K562 (cell line): ENCODE measurements around the gene TM9SF4. TPM values are rescaled to one million over a fixed set of nuclear protein-coding genes. Genes with fewer than 3 reads are reported as not detected.

Source experiments
- ARID1B ChIP-seq: fragments of 450-650 bp; IDR thresholded peaks from 2 replicates; pipeline ENCODE4 v1.6.1; 2016; ENCODE audit warnings: antibody characterized with exemption, mild to moderate bottlenecking, inconsistent platforms
- ARID2 ChIP-seq: fragments of 450-650 bp; IDR thresholded peaks from 2 replicates; pipeline ENCODE4 v1.6.1; 2017; ENCODE audit warnings: antibody characterized with exemption, mild to moderate bottlenecking
- BHLHE40 ChIP-seq: IDR thresholded peaks from 2 replicates; pipeline ENCODE4 v1.6.1; 2011; ENCODE audit warnings: low read length, improper control_type of control experiment
- CHAMP1 ChIP-seq: fragments of 450-650 bp; IDR thresholded peaks from 2 replicates; pipeline ENCODE4 v1.6.1; 2016; ENCODE audit warnings: mild to moderate bottlenecking
- CREB1 ChIP-seq, 2 experiments: sonication (generic) in 1 of 2; formaldehyde crosslinking in 1 of 2; IDR thresholded peaks; 2 replicates each; pipeline versions ENCODE4 v1.6.1 to v1.8.0; 2012 to 2022; ENCODE audit warnings: inconsistent platforms in 1 of 2, mild to moderate bottlenecking in 1 of 2, missing genetic modification reagents in 1 of 2, moderate library complexity in 1 of 2
- DPF2 ChIP-seq: fragments of 450-650 bp; IDR thresholded peaks from 2 replicates; pipeline ENCODE4 v1.6.1; 2016
- LEF1 ChIP-seq: fragments of 450-650 bp; IDR thresholded peaks from 2 replicates; pipeline ENCODE4 v1.6.1; 2016; ENCODE audit warnings: mild to moderate bottlenecking
- MTA2 ChIP-seq: fragments of 450-650 bp; IDR thresholded peaks from 2 replicates; pipeline ENCODE4 v1.6.1; 2016; ENCODE audit warnings: low read depth
- NFIX ChIP-seq: fragments of 250-450 bp; sonication (Bioruptor Pico); IDR thresholded peaks from 2 replicates; pipeline ENCODE4 v1.4.0; 2020; ENCODE audit warnings: low read depth, mild to moderate bottlenecking, moderate library complexity
- NFYB ChIP-seq: IDR thresholded peaks from 2 replicates; pipeline ENCODE4 v1.6.1; 2011; ENCODE audit warnings: mild to moderate bottlenecking, moderate library complexity; ENCODE audit not compliant: insufficient read length; ENCODE audit errors: extremely low read depth
- SP2 ChIP-seq: IDR thresholded peaks from 2 replicates; pipeline ENCODE4 v1.6.1; 2011; ENCODE audit warnings: mild to moderate bottlenecking, low read depth, low read length, moderate library complexity; ENCODE audit not compliant: poor library complexity, severe bottlenecking; ENCODE audit errors: extremely low read depth
- STAG1 ChIP-seq: sonication (generic); formaldehyde crosslinking; IDR thresholded peaks from 2 replicates; pipeline ENCODE4 v1.5.0; 2020; ENCODE audit warnings: missing genetic modification reagents, borderline replicate concordance
- STAT5A ChIP-seq: IDR thresholded peaks from 2 replicates; pipeline ENCODE4 v1.6.1; 2012; ENCODE audit warnings: low read length, inconsistent platforms, borderline replicate concordance
- TCF3 ChIP-seq: sonication (generic); formaldehyde crosslinking; IDR thresholded peaks from 2 replicates; pipeline ENCODE4 v1.4.0; 2020; ENCODE audit warnings: mild to moderate bottlenecking, missing genetic modification reagents
- ZBTB7A ChIP-seq: IDR thresholded peaks from 2 replicates; pipeline ENCODE4 v1.6.1; 2011; ENCODE audit warnings: low read depth, mild to moderate bottlenecking, low read length, moderate library complexity, borderline replicate concordance; ENCODE audit not compliant: control insufficient read depth
- ZNF143 ChIP-seq: sonication (generic); formaldehyde crosslinking; IDR thresholded peaks from 2 replicates; pipeline ENCODE4 v1.9.0; 2022; ENCODE audit warnings: mild to moderate bottlenecking, missing genetic modification reagents
- ZNF239 ChIP-seq: fragments of 250-450 bp; sonication (Bioruptor Pico); IDR thresholded peaks from 2 replicates; pipeline ENCODE4 v1.4.0; 2020; ENCODE audit warnings: mild to moderate bottlenecking
- polyA plus RNA-seq, 8 experiments: library from polyadenylated mRNA; depleted of rRNA in 4 of 8; stranded (reverse) in 5 of 8; unstranded in 3 of 8; fragments of >200 nt; fragmentation: Nextera tagmentation in 2 of 8; fragmentation: Illumina TruSeq in 1 of 8; extraction: Ambion mirVana in 2 of 8; extraction: Trizol in 1 of 8; gene quantifications; 2 replicates each; pipeline versions ENCODE4 v1.2.1 to v1.2.3, GENCODE V29; 2011 to 2014; ENCODE audit warnings: inconsistent platforms in 1 of 8, missing spikeins in 1 of 8
- total RNA-seq, 7 experiments: library from RNA; depleted of rRNA in 6 of 7; stranded (reverse); fragments of >200 nt in 6 of 7; fragmentation: Illumina TruSeq in 2 of 7; extraction: Trizol in 2 of 7; gene quantifications; 2 replicates each; pipeline versions ENCODE4 v1.2.1 to v1.2.3, GENCODE V29; 2011 to 2021; ENCODE audit warnings: low replicate concordance in 1 of 7
- TF ChIP-seq, protein P1 (sequence below): fragments of 250-450 bp; sonication (Bioruptor Pico); IDR thresholded peaks from 2 replicates; pipeline ENCODE4 v1.4.0; 2020; ENCODE audit warnings: borderline replicate concordance
- TF ChIP-seq, protein P2 (sequence below): sonication (generic); formaldehyde crosslinking; IDR thresholded peaks from 2 replicates; pipeline ENCODE4 v1.9.0; 2022; ENCODE audit warnings: mild to moderate bottlenecking, missing genetic modification reagents

TM9SF4 gene
- total and polyA plus RNA-seq, 9 of the 15 experiments (the other 6 are each of a cell fraction or from before 2014, with no cell fraction given) = 14.5 to 46.3 (median 26.9) TPM

GRCh38 chr20:32206760-32207625 lies 97.5 kb downstream of the TM9SF4 start (continued):
- no peak for TF ChIP-seq SP2
- TF ChIP-seq ARID2 = no peak
- TF ChIP-seq ZNF239 (CRISPR knock-in tag) = no peak
- TF ChIP-seq LEF1 = peak; percentile 17; the same call in 1 of the 2 replicates
- no peak for TF ChIP-seq NFYB
- peak; percentile 97 for TF ChIP-seq ZBTB7A
- TF ChIP-seq, protein P1, sequence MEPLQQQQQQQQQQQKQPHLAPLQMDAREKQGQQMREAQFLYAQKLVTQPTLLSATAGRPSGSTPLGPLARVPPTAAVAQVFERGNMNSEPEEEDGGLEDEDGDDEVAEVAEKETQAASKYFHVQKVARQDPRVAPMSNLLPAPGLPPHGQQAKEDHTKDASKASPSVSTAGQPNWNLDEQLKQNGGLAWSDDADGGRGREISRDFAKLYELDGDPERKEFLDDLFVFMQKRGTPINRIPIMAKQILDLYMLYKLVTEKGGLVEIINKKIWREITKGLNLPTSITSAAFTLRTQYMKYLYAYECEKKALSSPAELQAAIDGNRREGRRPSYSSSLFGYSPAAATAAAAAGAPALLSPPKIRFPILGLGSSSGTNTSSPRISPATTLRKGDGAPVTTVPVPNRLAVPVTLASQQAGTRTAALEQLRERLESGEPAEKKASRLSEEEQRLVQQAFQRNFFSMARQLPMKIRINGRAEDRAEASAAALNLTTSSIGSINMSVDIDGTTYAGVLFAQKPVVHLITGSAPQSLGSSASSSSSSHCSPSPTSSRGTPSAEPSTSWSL = no peak
- TF ChIP-seq CHAMP1 = no peak
- no peak for TF ChIP-seq STAG1 (CRISPR knock-in tag)
- no peak for TF ChIP-seq ZNF143 (CRISPR knock-in tag)
- peak; percentile 45; the same call in 1 of the 2 replicates for TF ChIP-seq MTA2
- TF ChIP-seq DPF2 = peak; percentile 76
- TF ChIP-seq ARID1B = peak; percentile 84
- TF ChIP-seq NFIX (CRISPR knock-in tag) = no peak
- TF ChIP-seq, protein P2, sequence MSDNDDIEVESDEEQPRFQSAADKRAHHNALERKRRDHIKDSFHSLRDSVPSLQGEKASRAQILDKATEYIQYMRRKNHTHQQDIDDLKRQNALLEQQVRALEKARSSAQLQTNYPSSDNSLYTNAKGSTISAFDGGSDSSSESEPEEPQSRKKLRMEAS (CRISPR knock-in tag) = no peak
- TF ChIP-seq BHLHE40 = no peak
- no peak for TF ChIP-seq STAT5A
- no peak for TF ChIP-seq CREB1 (IDR thresholded peaks at IDR 0.05)
- 0 out of 2 replicates have a peak, but pooled peaks have one; percentile 27 for TF ChIP-seq CREB1 (CRISPR knock-in tag; IDR thresholded peaks at IDR 0.05)
- peak; percentile 82 for TF ChIP-seq TCF3 (CRISPR knock-in tag)
- TF ChIP-seq, all 486 proteins: peak for 29
